ENCODE data around the gene OR8D2.

The OR8D2 gene

GRCh38 chr11:124320097-124320496, at the start of gene OR8D2:
OR8D2 (minus strand) TSS chr11:124320197; CDS start chr11:124320197, 0 bp downstream.
- DNase-seq: no peak

- no peak for DNase-seq
These were observed 39.6 kb upstream of the OR8D2 start for GRCh38 chr11:124359566-124359965.

- no peak for DNase-seq
These were observed 26.4 kb upstream of the OR8D2 start for GRCh38 chr11:124346311-124346955.

- no peak for DNase-seq
These were observed 24.3 kb upstream of the OR8D2 start for GRCh38 chr11:124344346-124344745.

GRCh38 chr11:124340142-124340447, 20.1 kb upstream of the OR8D2 start:
- no peak for DNase-seq

- no peak for DNase-seq
These were observed 19.6 kb upstream of the OR8D2 start for GRCh38 chr11:124339396-124340141.

- DNase-seq: no peak
These were observed 11.9 kb upstream of the OR8D2 start for GRCh38 chr11:124331873-124332272.

- DNase-seq: no peak
These were observed 9.9 kb upstream of the OR8D2 start for GRCh38 chr11:124329787-124330478.

GRCh38 chr11:124327775-124328174, 7.8 kb upstream of the OR8D2 start:
- DNase-seq: no peak

GRCh38 chr11:124322356-124322755, 2.4 kb upstream of the OR8D2 start:
- no peak for DNase-seq

GRCh38 chr11:124315052-124315451, 4.9 kb downstream of the OR8D2 start:
- no peak for DNase-seq

- DNase-seq: no peak
These were observed 6.1 kb downstream of the OR8D2 start, which contains the start of gene OR8D1 for GRCh38 chr11:124313849-124314248. OR8D1 (minus strand) TSS chr11:124313949; CDS start chr11:124310766, 3,183 bp downstream.

- no peak for DNase-seq
These were observed 6.9 kb downstream of the OR8D2 start for GRCh38 chr11:124313131-124313530.

- no peak for DNase-seq
These were observed 8.3 kb downstream of the OR8D2 start for GRCh38 chr11:124311670-124312069.

- no peak for DNase-seq
These were observed 8.7 kb downstream of the OR8D2 start for GRCh38 chr11:124311269-124311668.

GRCh38 chr11:124310721-124311120, 9.3 kb downstream of the OR8D2 start:
- DNase-seq: no peak

- no peak for DNase-seq
These were observed 12.9 kb downstream of the OR8D2 start for GRCh38 chr11:124307093-124307492.

GRCh38 chr11:124302347-124303125, 17.5 kb downstream of the OR8D2 start:
- DNase-seq: no peak

GRCh38 chr11:124301548-124301947, 18.4 kb downstream of the OR8D2 start:
- no peak for DNase-seq

GRCh38 chr11:124297921-124298320, 22.1 kb downstream of the OR8D2 start:
- no peak for DNase-seq

GRCh38 chr11:124296016-124296415, 24.0 kb downstream of the OR8D2 start:
- DNase-seq: no peak

GRCh38 chr11:124294687-124295086, 25.3 kb downstream of the OR8D2 start:
- DNase-seq: no peak
